Peyer's patch (tissue), 4 donors: ENCODE data around the gene SIK2.

Experiments used
- CTCF ChIP-seq, 6 experiments: fragments of 450-650 bp in 4 of 6; fragments of 200-600 bp in 2 of 6; sonication (generic) in 1 of 6; IDR thresholded peaks; one replicate each; pipeline ENCODE4 v1.5.1; 2017 to 2019; ENCODE audit warnings: antibody characterized with exemption in 6 of 6, mild to moderate bottlenecking in 3 of 6, moderate library complexity in 1 of 6
- POLR2A ChIP-seq, 2 donors: fragments of 450-650 bp; IDR thresholded peaks; one replicate each; pipeline ENCODE4 v1.5.1; 2017; ENCODE audit warnings: antibody characterized with exemption in 2 of 2, mild to moderate bottlenecking in 2 of 2, moderate library complexity in 2 of 2

GRCh38 chr11:111748035-111748804 lies 146.0 kb downstream of the SIK2 start:
- TF ChIP-seq POLR2A (IDR thresholded peaks at IDR 0.05), result no peak
- TF ChIP-seq CTCF (IDR thresholded peaks at IDR 0.05), result no peak
